Brain pericyte (primary cell): ENCODE results near the gene BTG2.

Source experiments
- DNase-seq: peaks from one replicate; pipeline ENCODE4 v3.0.0-alpha.2; 2012; ENCODE audit warnings: low read depth, low spot score

The BTG2 gene

GRCh38 chr1:203340112-203340790 lies 34.9 kb downstream of the BTG2 start:
- DNase-seq, result no peak

- no peak for DNase-seq
Observed at GRCh38 chr1:203342192-203342940, 37.0 kb downstream of the BTG2 start.

GRCh38 chr1:203343956-203344754 lies 38.8 kb downstream of the BTG2 start:
- DNase-seq, result no peak

GRCh38 chr1:203346060-203346768 lies 40.9 kb downstream of the BTG2 start:
- DNase-seq, result no peak

- no peak for DNase-seq
Observed at GRCh38 chr1:203346769-203347102, 41.4 kb downstream of the BTG2 start.

GRCh38 chr1:203349166-203349565 lies 43.8 kb downstream of the BTG2 start:
- DNase-seq, result no peak

GRCh38 chr1:203349773-203350524 lies 44.6 kb downstream of the BTG2 start:
- no peak for DNase-seq

GRCh38 chr1:203351037-203351625 lies 45.8 kb downstream of the BTG2 start, which contains the start of gene FMOD:
FMOD (minus strand) TSS chr1:203351122; CDS start chr1:203348270, 2,852 bp downstream.
- no peak for DNase-seq

GRCh38 chr1:203353486-203353885 lies 48.2 kb downstream of the BTG2 start:
- no peak for DNase-seq

GRCh38 chr1:203354246-203354645 lies 48.9 kb downstream of the BTG2 start:
- DNase-seq, result no peak

- DNase-seq, result no peak
Observed at GRCh38 chr1:203359010-203359571, 53.8 kb downstream of the BTG2 start.
